GM06990 (cell line): ENCODE measurements around the gene TMEM154.

Experiments
- DNase-seq: peaks from one replicate; pipeline ENCODE4 v3.0.0-alpha.2; 2011; ENCODE audit not compliant: insufficient read length; ENCODE audit errors: extremely low read depth
- H3K27me3 ChIP-seq: replicated peaks from 2 replicates; pipeline ENCODE4 v1.6.0; 2011; ENCODE audit warnings: low read length; ENCODE audit not compliant: control insufficient read depth, insufficient read depth
- H3K36me3 ChIP-seq: 2 replicates; pipeline ENCODE4 v1.5.1; 2011; ENCODE audit warnings: low read length; ENCODE audit not compliant: control insufficient read depth, insufficient read depth
- H3K4me3 ChIP-seq: replicated peaks from 2 replicates; pipeline ENCODE4 v1.5.1; 2011; ENCODE audit warnings: low read depth, mild to moderate bottlenecking, control low read depth, low read length
- TF ChIP-seq, protein P1 (sequence below): IDR thresholded peaks from 2 replicates; pipeline ENCODE4 v1.5.1; 2011; ENCODE audit warnings: low read length, control low read depth, mild to moderate bottlenecking, inconsistent platforms; ENCODE audit not compliant: insufficient read depth, poor library complexity, severe bottlenecking

The TMEM154 gene

DNA sequence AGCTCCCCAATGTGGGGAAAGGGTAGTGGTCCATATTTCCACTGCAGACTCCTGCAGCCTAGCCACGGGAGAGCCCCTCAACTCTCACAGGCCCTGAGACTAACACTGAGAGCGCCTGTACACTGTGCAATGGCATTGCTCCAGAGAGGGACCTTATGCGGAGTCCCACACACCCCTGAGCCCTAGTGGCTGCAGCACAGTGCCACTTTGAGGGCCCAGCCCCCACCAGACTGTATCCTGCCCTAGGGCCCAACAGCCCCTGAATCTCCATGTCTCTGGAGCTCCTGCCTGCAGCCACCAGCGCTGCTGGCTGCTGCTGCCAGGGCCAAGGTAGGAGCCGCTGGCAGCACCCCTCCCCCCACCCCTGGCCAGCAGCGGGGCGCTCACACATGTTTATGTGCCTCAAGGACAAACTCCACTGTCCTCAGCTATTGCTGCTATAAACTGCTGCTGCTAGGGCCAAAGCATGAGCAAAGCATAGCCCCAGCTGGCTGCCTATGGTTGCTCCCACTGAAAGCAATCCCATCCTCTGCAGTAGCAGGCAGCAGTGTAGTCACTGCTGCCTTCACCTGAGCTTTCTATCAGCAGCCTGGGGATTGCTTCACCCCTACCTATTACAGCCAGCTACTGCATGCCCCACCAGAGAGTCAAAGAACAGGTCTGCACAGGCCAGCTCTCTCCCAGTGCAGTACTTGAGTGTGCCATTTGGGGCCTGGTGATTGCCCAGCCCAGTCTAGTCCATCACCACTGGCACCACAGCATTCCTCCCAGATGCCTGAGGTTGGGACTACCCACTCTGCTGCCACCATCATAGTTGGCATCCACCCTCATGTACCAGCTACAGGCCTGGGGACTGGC, 24.3 kb downstream of the TMEM154 start:
- TF ChIP-seq, protein P1, sequence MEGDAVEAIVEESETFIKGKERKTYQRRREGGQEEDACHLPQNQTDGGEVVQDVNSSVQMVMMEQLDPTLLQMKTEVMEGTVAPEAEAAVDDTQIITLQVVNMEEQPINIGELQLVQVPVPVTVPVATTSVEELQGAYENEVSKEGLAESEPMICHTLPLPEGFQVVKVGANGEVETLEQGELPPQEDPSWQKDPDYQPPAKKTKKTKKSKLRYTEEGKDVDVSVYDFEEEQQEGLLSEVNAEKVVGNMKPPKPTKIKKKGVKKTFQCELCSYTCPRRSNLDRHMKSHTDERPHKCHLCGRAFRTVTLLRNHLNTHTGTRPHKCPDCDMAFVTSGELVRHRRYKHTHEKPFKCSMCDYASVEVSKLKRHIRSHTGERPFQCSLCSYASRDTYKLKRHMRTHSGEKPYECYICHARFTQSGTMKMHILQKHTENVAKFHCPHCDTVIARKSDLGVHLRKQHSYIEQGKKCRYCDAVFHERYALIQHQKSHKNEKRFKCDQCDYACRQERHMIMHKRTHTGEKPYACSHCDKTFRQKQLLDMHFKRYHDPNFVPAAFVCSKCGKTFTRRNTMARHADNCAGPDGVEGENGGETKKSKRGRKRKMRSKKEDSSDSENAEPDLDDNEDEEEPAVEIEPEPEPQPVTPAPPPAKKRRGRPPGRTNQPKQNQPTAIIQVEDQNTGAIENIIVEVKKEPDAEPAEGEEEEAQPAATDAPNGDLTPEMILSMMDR = no peak
- DNase-seq = no peak
- no peaks in the 10 kb centered on the region; the same call in 1 of the 2 replicates for H3K36me3 ChIP-seq
- no peaks in the 10 kb centered on the region for H3K27me3 ChIP-seq
- H3K4me3 ChIP-seq = no peak overlapping the region

DNA sequence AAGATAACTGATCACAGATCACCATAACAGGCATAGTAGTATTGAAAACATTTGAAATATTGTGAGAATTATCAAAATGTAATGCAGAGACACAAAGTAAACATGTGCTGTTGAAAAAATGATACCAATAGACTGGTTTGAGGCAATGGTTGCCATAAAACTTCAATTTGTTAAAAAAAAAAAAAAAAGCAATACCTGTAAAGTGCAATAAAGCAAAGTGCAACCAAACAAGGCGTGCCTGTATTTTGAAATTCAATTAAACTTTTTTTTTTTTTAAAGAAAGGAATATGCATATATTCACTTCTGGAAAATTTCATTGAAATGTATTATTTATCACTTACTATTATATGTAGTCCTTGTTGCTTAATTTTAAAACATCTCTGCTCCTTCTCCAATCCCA, 27.7 kb downstream of the TMEM154 start:
- Histone ChIP-seq H3K36me3 (no peaks in the 10 kb centered on the region; the same call in none of the 2 replicates), H3K4me3 (no peak overlapping the region), H3K27me3 (no peaks in the 10 kb centered on the region)
- TF ChIP-seq, protein P1 = no peak
- DNase-seq = no peak

DNA sequence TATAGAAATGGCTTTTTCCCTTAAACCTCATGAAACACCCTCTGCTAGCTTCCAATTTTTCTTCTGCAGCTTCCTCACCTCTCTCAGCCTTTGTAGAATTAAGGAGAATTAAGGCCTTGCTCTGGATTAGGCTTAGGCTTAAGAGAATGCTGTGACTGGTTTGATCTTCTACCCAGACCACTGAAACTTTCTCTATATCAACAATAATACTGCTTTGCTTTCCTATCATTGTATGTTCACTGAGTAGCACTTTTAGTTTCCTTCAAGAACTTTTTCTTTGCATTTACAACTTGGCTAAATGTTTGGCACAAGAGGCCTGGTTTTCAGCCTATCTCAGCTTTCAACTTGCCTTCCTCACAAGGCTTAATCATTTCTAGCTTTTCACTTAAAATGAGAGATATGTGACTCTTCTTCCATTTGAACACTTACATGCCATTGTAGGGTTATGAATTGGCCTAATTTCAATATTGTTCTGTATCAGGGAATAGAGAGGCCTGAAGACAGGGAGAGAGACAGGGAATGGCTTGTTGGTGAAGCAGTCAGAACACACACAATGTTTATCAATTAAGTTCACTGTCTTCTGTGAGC, 28.2 kb downstream of the TMEM154 start:
- no peaks in the 10 kb centered on the region; the same call in none of the 2 replicates for H3K36me3 ChIP-seq
- no peak for DNase-seq
- no peak overlapping the region for H3K4me3 ChIP-seq
- H3K27me3 ChIP-seq = no peaks in the 10 kb centered on the region
- TF ChIP-seq, protein P1 = no peak

DNA sequence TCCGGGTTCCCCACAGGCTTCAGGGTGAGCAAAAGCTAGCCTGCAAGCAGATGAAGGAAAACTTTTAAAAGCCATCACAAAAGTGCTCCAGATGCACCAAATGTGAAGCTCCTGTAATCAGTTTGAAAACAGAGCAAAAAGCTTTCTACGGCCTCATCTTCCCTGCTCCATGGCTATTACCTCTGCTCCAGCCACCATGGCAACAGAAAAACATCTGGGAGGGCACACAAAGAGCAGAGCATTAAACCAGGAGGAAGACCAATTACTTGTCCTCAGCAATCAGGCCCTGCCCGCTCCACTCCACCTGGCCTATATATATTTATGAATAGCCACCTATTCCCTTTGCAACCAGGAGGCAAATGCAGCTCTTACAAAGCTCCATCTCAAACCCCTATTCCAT, 33.6 kb downstream of the TMEM154 start:
- no peak for DNase-seq
- H3K27me3 ChIP-seq = no peaks in the 10 kb centered on the region
- TF ChIP-seq, protein P1 = no peak

DNA sequence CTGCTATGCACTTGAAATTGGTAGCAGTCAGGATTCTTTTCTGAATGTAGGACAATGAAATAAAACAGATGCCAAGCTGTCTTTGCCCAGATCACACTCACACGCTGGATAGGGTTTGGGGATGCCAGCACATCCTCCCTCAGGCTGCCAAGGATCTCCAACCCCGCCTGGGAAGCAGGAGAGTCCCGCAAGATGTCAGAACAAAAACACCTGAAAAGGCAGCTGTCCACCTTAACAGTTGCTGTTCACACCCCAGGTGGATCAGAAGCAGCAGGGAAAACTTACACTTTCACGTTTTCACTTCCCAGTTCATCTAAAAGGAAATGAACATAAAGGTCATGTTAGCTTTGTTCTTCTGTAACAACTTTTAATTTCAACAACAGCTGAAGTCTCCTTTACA, 35.7 kb downstream of the TMEM154 start:
- H3K27me3 ChIP-seq = no peaks in the 10 kb centered on the region
- DNase-seq = no peak
- TF ChIP-seq, protein P1 = no peak
- H3K4me3 ChIP-seq = no peak overlapping the region
- no peaks in the 10 kb centered on the region; the same call in 1 of the 2 replicates for H3K36me3 ChIP-seq

More for the DNA sequence above, 33.6 kb downstream of the TMEM154 start:
- Histone ChIP-seq H3K4me3 (no peak overlapping the region), H3K36me3 (no peaks in the 10 kb centered on the region; the same call in none of the 2 replicates)
